Neural cell (in vitro differentiated cells): ENCODE measurements around the gene EZR. TPM values are rescaled to one million over a fixed set of nuclear protein-coding genes. Genes with fewer than 3 reads are reported as not detected.

Experiments used
- H2AFZ ChIP-seq: fragments of 200-600, 300-800 bp; sonication (generic), shearing (Covaris generic); 2 replicates; pipeline ENCODE4 v1.6.0; 2014; ENCODE audit warnings: low read depth, mild to moderate bottlenecking, antibody characterized with exemption, low read length, moderate library complexity
- H3F3A ChIP-seq: fragments of 200-600 bp; shearing (Covaris generic); 2 replicates; pipeline ENCODE4 v1.6.1; 2016; ENCODE audit warnings: mild to moderate bottlenecking, moderate library complexity, mixed read lengths, antibody characterized with exemption, low read length; ENCODE audit not compliant: insufficient read depth, poor library complexity, severe bottlenecking
- H3K27ac ChIP-seq: fragments of 200-600, 300-800 bp; sonication (generic), shearing (Covaris generic); 2 replicates; pipeline ENCODE4 v1.5.1; 2014; ENCODE audit warnings: mild to moderate bottlenecking, low read length, moderate library complexity
- H3K27me3 ChIP-seq: fragments of 300-800, 200-600 bp; sonication (generic), shearing (Covaris generic); 2 replicates; pipeline ENCODE4 v1.6.0; 2014; ENCODE audit warnings: mild to moderate bottlenecking, low read depth, low read length, moderate library complexity; ENCODE audit not compliant: insufficient read depth
- H3K36me3 ChIP-seq: fragments of 300-800, 200-600 bp; sonication (generic), shearing (Covaris generic); 2 replicates; pipeline ENCODE4 v1.5.1; 2014; ENCODE audit warnings: mild to moderate bottlenecking, antibody characterized with exemption, low read length, moderate library complexity; ENCODE audit not compliant: insufficient read depth
- H3K4me2 ChIP-seq: fragments of 300-800, 200-600 bp; sonication (generic), shearing (Covaris generic); 2 replicates; pipeline ENCODE4 v1.6.0; 2014; ENCODE audit warnings: mild to moderate bottlenecking, low read length
- H3K4me3 ChIP-seq: fragments of 300-800, 200-600 bp; sonication (generic), shearing (Covaris generic); 2 replicates; pipeline ENCODE4 v1.5.1; 2014; ENCODE audit warnings: mild to moderate bottlenecking, low read length, moderate library complexity
- H3K79me2 ChIP-seq: fragments of 200-600 bp; shearing (Covaris generic); replicated peaks from 2 replicates; pipeline ENCODE4 v1.6.0; 2014; ENCODE audit warnings: mild to moderate bottlenecking, low read length, moderate library complexity; ENCODE audit not compliant: insufficient read depth
- H3K9ac ChIP-seq: fragments of 300-800, 200-600 bp; sonication (generic), shearing (Covaris generic); 2 replicates; pipeline ENCODE4 v1.6.1; 2016; ENCODE audit warnings: mild to moderate bottlenecking, low read length, mixed read lengths
- H3K9me2 ChIP-seq: fragments of 200-600 bp; shearing (Covaris generic); 2 replicates; pipeline ENCODE4 v1.6.1; 2016; ENCODE audit warnings: mild to moderate bottlenecking, low read length, mixed read lengths; ENCODE audit not compliant: insufficient read depth
- H3K9me3 ChIP-seq: fragments of 200-600, 300-800 bp; sonication (generic), shearing (Covaris generic); 2 replicates; pipeline ENCODE4 v1.6.1; 2016; ENCODE audit warnings: mild to moderate bottlenecking, mixed run types, low read length, moderate library complexity, mixed read lengths
- H4K20me1 ChIP-seq: fragments of 200-600 bp; shearing (Covaris generic); 2 replicates; pipeline ENCODE4 v1.6.1; 2016; ENCODE audit warnings: mild to moderate bottlenecking, mixed run types; ENCODE audit not compliant: insufficient read depth
- EP300 ChIP-seq: fragments of 450-650 bp; conservative IDR thresholded peaks from 2 replicates; pipeline ENCODE4 v1.6.1; 2014; ENCODE audit warnings: antibody characterized with exemption, mild to moderate bottlenecking, moderate library complexity; ENCODE audit not compliant: poor library complexity, severe bottlenecking
- EZH2 ChIP-seq: fragments of 200-600, 300-800 bp; shearing (Covaris generic), sonication (generic); IDR thresholded peaks from 2 replicates; pipeline ENCODE4 v1.6.1; 2014; ENCODE audit warnings: antibody characterized with exemption, low read length, borderline replicate concordance, mild to moderate bottlenecking; ENCODE audit not compliant: insufficient read depth, poor library complexity, severe bottlenecking
- MXI1 ChIP-seq: fragments of 450-650 bp; conservative IDR thresholded peaks from 2 replicates; pipeline ENCODE4 v1.6.1; 2014; ENCODE audit warnings: antibody characterized with exemption, mild to moderate bottlenecking; ENCODE audit not compliant: poor library complexity, severe bottlenecking
- POLR2AphosphoS5 ChIP-seq: IDR thresholded peaks from 2 replicates; pipeline ENCODE4 v1.6.1; 2012
- RAD21 ChIP-seq: fragments of 450-650 bp; conservative IDR thresholded peaks from 2 replicates; pipeline ENCODE4 v1.6.1; 2014; ENCODE audit warnings: antibody characterized with exemption, mild to moderate bottlenecking, moderate library complexity
- SMC3 ChIP-seq: fragments of 450-650 bp; conservative IDR thresholded peaks from 2 replicates; pipeline ENCODE4 v1.6.1; 2014; ENCODE audit warnings: antibody characterized with exemption, mild to moderate bottlenecking, moderate library complexity; ENCODE audit not compliant: poor library complexity
- TAF1 ChIP-seq: IDR thresholded peaks from 2 replicates; pipeline ENCODE4 v1.6.1; 2012; ENCODE audit warnings: low read depth
- polyA plus RNA-seq: library from polyadenylated mRNA; depleted of rRNA; stranded (reverse); fragments of >200 nt; gene quantifications from 2 replicates; pipeline ENCODE4 v1.2.3, GENCODE V29; 2014
- TF ChIP-seq, protein P1 (sequence below): IDR thresholded peaks from 2 replicates; pipeline ENCODE4 v1.6.1; 2012; ENCODE audit warnings: borderline replicate concordance
- TF ChIP-seq, protein P2 (sequence below): fragments of 450-650 bp; IDR thresholded peaks from 2 replicates; pipeline ENCODE4 v1.5.1; 2014; ENCODE audit warnings: antibody characterized with exemption, mild to moderate bottlenecking, moderate library complexity; ENCODE audit not compliant: poor library complexity, severe bottlenecking

Gene EZR
- polyA plus RNA-seq, 1 donor from 2014 or later = 1.6 TPM

DNA sequence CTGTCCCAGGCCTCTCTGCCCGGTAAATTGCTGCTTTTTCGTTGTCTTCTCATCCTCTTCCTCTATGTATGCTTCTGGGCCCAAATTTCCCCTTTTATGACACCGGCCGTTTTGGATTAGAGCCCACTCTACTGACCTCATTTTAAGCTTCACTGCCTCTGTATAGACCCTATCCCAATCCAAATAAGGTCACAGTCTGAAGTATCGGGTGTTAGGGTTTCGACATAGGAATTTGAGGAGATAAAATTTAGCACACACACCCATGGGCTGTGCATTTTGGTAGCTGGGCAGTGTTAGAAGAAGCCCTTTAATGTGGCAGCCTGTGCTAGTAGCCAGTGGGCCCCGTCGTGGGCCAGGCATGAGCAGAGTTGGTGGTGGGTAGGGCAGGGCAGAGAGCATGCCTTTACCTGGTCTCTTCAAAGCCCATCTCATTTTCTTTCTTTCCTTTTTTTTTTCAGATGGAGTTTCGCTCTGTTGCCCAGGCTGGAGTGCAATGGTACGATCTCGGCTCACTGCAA, 27.9 kb upstream of the EZR start:
- Histone ChIP-seq H3K79me2 (no peaks in the 10 kb centered on the region), H2AFZ (no peak overlapping the region), H3K9me3 (no peaks in the 10 kb centered on the region), H3K4me2 (no peak overlapping the region), H3K27ac (no peak overlapping the region), H3K27me3 (no peaks in the 10 kb centered on the region), H3K9ac (no peak overlapping the region), H4K20me1 (no peaks in the 10 kb centered on the region), H3K4me3 (no peak overlapping the region), H3K36me3 (no peaks in the 10 kb centered on the region), H3F3A (no peaks in the 10 kb centered on the region), H3K9me2 (no peaks in the 10 kb centered on the region)
- TF ChIP-seq TAF1 (no peak), POLR2AphosphoS5 (no peak), EP300 (no peak), EZH2 (no peak), RAD21 (no peak), MXI1 (no peak), SMC3 (no peak)
- TF ChIP-seq, protein P1, sequence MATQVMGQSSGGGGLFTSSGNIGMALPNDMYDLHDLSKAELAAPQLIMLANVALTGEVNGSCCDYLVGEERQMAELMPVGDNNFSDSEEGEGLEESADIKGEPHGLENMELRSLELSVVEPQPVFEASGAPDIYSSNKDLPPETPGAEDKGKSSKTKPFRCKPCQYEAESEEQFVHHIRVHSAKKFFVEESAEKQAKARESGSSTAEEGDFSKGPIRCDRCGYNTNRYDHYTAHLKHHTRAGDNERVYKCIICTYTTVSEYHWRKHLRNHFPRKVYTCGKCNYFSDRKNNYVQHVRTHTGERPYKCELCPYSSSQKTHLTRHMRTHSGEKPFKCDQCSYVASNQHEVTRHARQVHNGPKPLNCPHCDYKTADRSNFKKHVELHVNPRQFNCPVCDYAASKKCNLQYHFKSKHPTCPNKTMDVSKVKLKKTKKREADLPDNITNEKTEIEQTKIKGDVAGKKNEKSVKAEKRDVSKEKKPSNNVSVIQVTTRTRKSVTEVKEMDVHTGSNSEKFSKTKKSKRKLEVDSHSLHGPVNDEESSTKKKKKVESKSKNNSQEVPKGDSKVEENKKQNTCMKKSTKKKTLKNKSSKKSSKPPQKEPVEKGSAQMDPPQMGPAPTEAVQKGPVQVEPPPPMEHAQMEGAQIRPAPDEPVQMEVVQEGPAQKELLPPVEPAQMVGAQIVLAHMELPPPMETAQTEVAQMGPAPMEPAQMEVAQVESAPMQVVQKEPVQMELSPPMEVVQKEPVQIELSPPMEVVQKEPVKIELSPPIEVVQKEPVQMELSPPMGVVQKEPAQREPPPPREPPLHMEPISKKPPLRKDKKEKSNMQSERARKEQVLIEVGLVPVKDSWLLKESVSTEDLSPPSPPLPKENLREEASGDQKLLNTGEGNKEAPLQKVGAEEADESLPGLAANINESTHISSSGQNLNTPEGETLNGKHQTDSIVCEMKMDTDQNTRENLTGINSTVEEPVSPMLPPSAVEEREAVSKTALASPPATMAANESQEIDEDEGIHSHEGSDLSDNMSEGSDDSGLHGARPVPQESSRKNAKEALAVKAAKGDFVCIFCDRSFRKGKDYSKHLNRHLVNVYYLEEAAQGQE = no peak
- TF ChIP-seq, protein P2, sequence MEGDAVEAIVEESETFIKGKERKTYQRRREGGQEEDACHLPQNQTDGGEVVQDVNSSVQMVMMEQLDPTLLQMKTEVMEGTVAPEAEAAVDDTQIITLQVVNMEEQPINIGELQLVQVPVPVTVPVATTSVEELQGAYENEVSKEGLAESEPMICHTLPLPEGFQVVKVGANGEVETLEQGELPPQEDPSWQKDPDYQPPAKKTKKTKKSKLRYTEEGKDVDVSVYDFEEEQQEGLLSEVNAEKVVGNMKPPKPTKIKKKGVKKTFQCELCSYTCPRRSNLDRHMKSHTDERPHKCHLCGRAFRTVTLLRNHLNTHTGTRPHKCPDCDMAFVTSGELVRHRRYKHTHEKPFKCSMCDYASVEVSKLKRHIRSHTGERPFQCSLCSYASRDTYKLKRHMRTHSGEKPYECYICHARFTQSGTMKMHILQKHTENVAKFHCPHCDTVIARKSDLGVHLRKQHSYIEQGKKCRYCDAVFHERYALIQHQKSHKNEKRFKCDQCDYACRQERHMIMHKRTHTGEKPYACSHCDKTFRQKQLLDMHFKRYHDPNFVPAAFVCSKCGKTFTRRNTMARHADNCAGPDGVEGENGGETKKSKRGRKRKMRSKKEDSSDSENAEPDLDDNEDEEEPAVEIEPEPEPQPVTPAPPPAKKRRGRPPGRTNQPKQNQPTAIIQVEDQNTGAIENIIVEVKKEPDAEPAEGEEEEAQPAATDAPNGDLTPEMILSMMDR = no peak

DNA sequence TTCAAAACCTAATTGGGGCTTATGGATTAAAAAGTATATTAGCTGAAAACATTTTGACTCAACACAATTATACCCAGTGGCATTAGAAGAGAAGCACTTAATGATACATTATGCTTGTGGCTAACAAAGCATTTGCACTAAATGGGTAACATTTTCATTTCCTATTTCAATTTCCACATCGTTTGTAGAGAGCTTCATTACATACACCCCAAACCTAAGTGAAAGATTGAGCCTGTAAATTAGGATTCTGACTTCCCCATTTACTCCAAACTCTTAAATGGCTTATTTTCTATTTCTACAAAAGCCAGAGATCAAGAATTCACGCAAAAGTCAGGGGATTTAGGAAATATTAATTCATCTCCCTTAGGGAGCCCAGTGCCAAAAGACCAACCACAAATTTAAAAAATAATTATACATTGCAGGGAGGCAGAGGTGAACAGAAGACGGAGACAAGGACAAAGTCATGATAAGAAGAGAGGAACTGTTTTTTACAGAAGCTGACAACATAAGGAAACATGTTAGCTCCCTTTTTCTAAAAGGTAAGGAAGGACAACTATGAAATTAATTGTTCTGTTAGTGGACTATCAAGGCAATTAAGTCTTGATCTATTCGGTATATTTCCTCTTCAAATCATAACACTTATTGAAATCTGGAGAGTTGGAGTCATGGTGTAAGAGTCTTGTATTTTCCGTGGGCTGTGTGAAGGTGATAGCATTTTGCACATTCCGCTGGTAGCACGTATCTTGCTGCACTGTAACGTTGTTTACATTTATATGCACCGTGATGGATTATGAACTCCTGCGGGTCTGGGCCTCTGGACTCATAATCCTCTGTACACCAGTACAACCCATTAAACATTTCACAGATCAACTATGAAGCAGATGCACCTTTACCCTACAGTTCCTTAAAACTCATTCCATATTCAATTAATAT, 24.8 kb upstream of the EZR start:
- no peak overlapping the region for H3K4me2 ChIP-seq
- H3K4me3 ChIP-seq = no peak overlapping the region
- TF ChIP-seq RAD21 (no peak), EZH2 (no peak), MXI1 (no peak), TAF1 (no peak), SMC3 (no peak), POLR2AphosphoS5 (no peak), EP300 (no peak)
- TF ChIP-seq, protein P2 = no peak
- TF ChIP-seq, protein P1 = no peak
- no peak overlapping the region for H2AFZ ChIP-seq
- no peaks in the 10 kb centered on the region for H3K9me2 ChIP-seq
- H3K27me3 ChIP-seq = no peaks in the 10 kb centered on the region
- no peak overlapping the region for H3K27ac ChIP-seq
- no peaks in the 10 kb centered on the region for H3K79me2 ChIP-seq
- H3K36me3 ChIP-seq = no peaks in the 10 kb centered on the region
- H3K9ac ChIP-seq = no peak overlapping the region
- no peaks in the 10 kb centered on the region for H4K20me1 ChIP-seq
- H3K9me3 ChIP-seq = no peaks in the 10 kb centered on the region
- H3F3A ChIP-seq = no peaks in the 10 kb centered on the region
